HCT116 (cell line): Measurements from ENCODE around the gene SMARCAD1. TPM values are rescaled to one million over a fixed set of nuclear protein-coding genes. Genes with fewer than 3 reads are reported as not detected.

Experiments used
- ATAC-seq: fragments of 200-7000 bp; cut with Tn5 transposase; 2 replicates; pipeline ENCODE4 v1.9.1; 2020; ENCODE audit warnings: mild to moderate bottlenecking, moderate library complexity
- BruUV-seq: library from RNA; stranded (reverse); fragments of 400-500 nt; replicated peaks from 2 replicates; lab custom pipeline; 2021; lab: Mats Ljungman, UMichigan
- CTCF ChIA-PET: fragments of 300-600 bp; sonication (Branson Sonifier 250); formaldehyde crosslinking; loops from one replicate; lab custom pipeline; 2021; ENCODE audit warnings: antibody characterized with exemption; lab: Charles Lee
- POLR2A ChIA-PET: fragments of 300-600, 350-600 bp; sonication (Branson Sonifier 250); formaldehyde crosslinking; loops from one replicate; lab custom pipeline; 2021; ENCODE audit warnings: antibody characterized with exemption; lab: Charles Lee
- RAD21 ChIA-PET, 2 experiments: fragments of 300-600 bp; sonication (Branson Sonifier 250); formaldehyde crosslinking; loops; one replicate each; lab custom pipeline; 2023; ENCODE audit warnings: low total read pairs in 2 of 2; ENCODE audit not compliant: uncharacterized antibody in 2 of 2, unreplicated experiment in 2 of 2, low non-redundant PET in 1 of 2; lab: Charles Lee
- DNase-seq: peaks from one replicate; pipeline ENCODE4 v3.0.0-alpha.2; 2010; ENCODE audit warnings: low read depth, low spot score
- H2AFZ ChIP-seq: fragments of 200-600 bp; shearing (Covaris generic), sonication (generic); 2 replicates; pipeline ENCODE4 v1.6.1; 2017; ENCODE audit warnings: low read depth, mixed run types, mixed read lengths, antibody characterized with exemption, low read length; ENCODE audit not compliant: poor library complexity, severe bottlenecking
- H3K27ac ChIP-seq: 2 replicates; pipeline ENCODE4 v1.5.1; 2012; ENCODE audit warnings: low read depth, low read length
- H3K27me3 ChIP-seq: fragments of 200-600 bp; sonication (generic); 2 replicates; pipeline ENCODE4 v1.6.1; 2016; ENCODE audit warnings: mixed run types, low read length, mixed read lengths; ENCODE audit not compliant: insufficient read depth
- H3K36me3 ChIP-seq, 2 experiments: fragments of 200-500 bp in 1 of 2; fragments of 200-600 bp in 1 of 2; sonication (Bioruptor generic) in 1 of 2; sonication (generic) in 1 of 2; 2 replicates each; pipeline versions ENCODE4 v1.5.1 to v1.6.1; 2014 to 2016; ENCODE audit warnings: low read length in 2 of 2, inconsistent platforms in 1 of 2, mixed read lengths in 1 of 2, mixed run types in 1 of 2; ENCODE audit not compliant: insufficient read depth in 2 of 2, control insufficient read depth in 1 of 2
- H3K4me1 ChIP-seq, 2 experiments: fragments of 200-600 bp in 1 of 2; sonication (generic) in 1 of 2; 2 replicates each; pipeline versions ENCODE4 v1.5.1 to v1.6.1; 2012 to 2017; ENCODE audit warnings: low read length in 2 of 2, inconsistent platforms in 1 of 2, mild to moderate bottlenecking in 1 of 2, mixed read lengths in 1 of 2, mixed run types in 1 of 2, moderate library complexity in 1 of 2; ENCODE audit not compliant: insufficient read depth in 2 of 2, control insufficient read depth in 1 of 2
- H3K4me2 ChIP-seq: fragments of 200-600 bp; sonication (generic); 2 replicates; pipeline ENCODE4 v1.6.1; 2017; ENCODE audit warnings: mixed run types, low read length, mixed read lengths
- H3K4me3 ChIP-seq, 2 experiments: fragments of 200-600 bp in 1 of 2; sonication (generic) in 1 of 2; replicated peaks in 1 of 2; 2 replicates each; pipeline ENCODE4 v1.5.1; 2011 to 2016; ENCODE audit warnings: low read length in 2 of 2, control low read depth in 1 of 2, low read depth in 1 of 2, mild to moderate bottlenecking in 1 of 2, mixed read lengths in 1 of 2, mixed run types in 1 of 2
- H3K79me2 ChIP-seq: fragments of 200-600 bp; sonication (generic); 2 replicates; pipeline ENCODE4 v1.6.1; 2017; ENCODE audit warnings: mild to moderate bottlenecking, mixed run types, low read length, moderate library complexity, mixed read lengths; ENCODE audit not compliant: insufficient read depth
- H3K9ac ChIP-seq: fragments of 200-600 bp; sonication (generic); 2 replicates; pipeline ENCODE4 v1.6.1; 2016; ENCODE audit warnings: low read length, mixed read lengths
- H3K9me2 ChIP-seq: fragments of 200-600 bp; sonication (generic), shearing (Covaris generic); 2 replicates; pipeline ENCODE4 v1.6.1; 2017; ENCODE audit warnings: mixed run types, mild to moderate bottlenecking, moderate library complexity; ENCODE audit not compliant: insufficient read depth
- H3K9me3 ChIP-seq, 2 experiments: fragments of 200-500 bp in 1 of 2; fragments of 200-600 bp in 1 of 2; sonication (Bioruptor generic) in 1 of 2; sonication (generic) in 1 of 2; 2 replicates each; pipeline ENCODE4 v1.6.1; 2014 to 2017; ENCODE audit warnings: low read length in 2 of 2, mixed read lengths in 2 of 2, inconsistent platforms in 1 of 2, low read depth in 1 of 2, mild to moderate bottlenecking in 1 of 2, mixed run types in 1 of 2, moderate library complexity in 1 of 2; ENCODE audit not compliant: control insufficient read depth in 1 of 2, insufficient read depth in 1 of 2
- H4K20me1 ChIP-seq: fragments of 200-600 bp; sonication (generic), shearing (Covaris generic); 2 replicates; pipeline ENCODE4 v1.6.1; 2017; ENCODE audit warnings: mixed run types, mild to moderate bottlenecking, moderate library complexity; ENCODE audit not compliant: insufficient read depth
- CBX3 ChIP-seq: IDR thresholded peaks from 2 replicates; pipeline ENCODE4 v1.6.1; 2012; ENCODE audit warnings: low read depth
- EZH2phosphoT487 ChIP-seq: fragments of 200-600 bp; IDR thresholded peaks from 2 replicates; pipeline ENCODE4 v1.6.1; 2018; ENCODE audit warnings: antibody characterized with exemption, borderline replicate concordance
- RAD21 ChIP-seq: IDR thresholded peaks from 2 replicates; pipeline ENCODE4 v1.6.1; 2012; ENCODE audit warnings: low read depth, mild to moderate bottlenecking
- REST ChIP-seq: IDR thresholded peaks from 2 replicates; pipeline ENCODE4 v1.6.1; 2012; ENCODE audit warnings: low read depth
- SP1 ChIP-seq: IDR thresholded peaks from 2 replicates; pipeline ENCODE4 v1.6.1; 2012; ENCODE audit warnings: low read depth
- TCF7L2 ChIP-seq: IDR thresholded peaks from 2 replicates; pipeline ENCODE4 v1.7.0; 2011; ENCODE audit warnings: borderline replicate concordance, inconsistent platforms; ENCODE audit not compliant: insufficient read depth, insufficient read length; ENCODE audit errors: extremely low read depth
- ZBTB33 ChIP-seq: IDR thresholded peaks from 2 replicates; pipeline ENCODE4 v1.6.1; 2011; ENCODE audit warnings: mild to moderate bottlenecking, low read length, moderate library complexity; ENCODE audit not compliant: insufficient replicate concordance; ENCODE audit errors: extremely low read depth
- intact Hi-C: fragments of 100-400 bp; cut with micrococcal nuclease; formaldehyde crosslinking; loops from 2 replicates; pipeline ENCODE4 v1.10.0; 2022
- total RNA-seq: library from RNA; stranded (reverse); gene quantifications from one replicate; pipeline ENCODE4 v1.2.1, GENCODE V29; 2021; ENCODE audit not compliant: unreplicated experiment

Gene SMARCAD1
- total RNA-seq, 1 experiment from 2014 or later = 33.6 TPM

- Histone ChIP-seq H3K9me3 (no peaks in the 10 kb centered on the region), H3K79me2 (peaks cover 97% of the 10 kb centered on the region), H4K20me1 (0 out of 2 replicates have a peak, but pooled peaks cover 7% of the 10 kb centered on the region), H3K36me3 (peaks cover 21 to 35% of the 10 kb centered on the region in 2 experiments), H3K27me3 (no peaks in the 10 kb centered on the region), H3K9me2 (no peaks in the 10 kb centered on the region), H3K9ac (no peak overlapping the region), H3K4me2 (no peak overlapping the region), H2AFZ (no peak overlapping the region), H3K4me1 (no peaks in the 10 kb centered on the region), H3K4me3 (no peak overlapping the region), H3K27ac (no peak overlapping the region)
- TF ChIP-seq CBX3 (no peak), REST (no peak), EZH2phosphoT487 (no peak), RAD21 (no peak), ZBTB33 (no peak), TCF7L2 (no peak), SP1 (no peak)
- BruUV-seq = no TSS peak
- POLR2A ChIA-PET = no interaction called here
- no peak for DNase-seq
- RAD21 ChIA-PET = no interaction called here
- CTCF ChIA-PET = no interaction called here
- no peak for ATAC-seq
- intact Hi-C loops = no loop called here
These were observed 11.7 kb downstream of the SMARCAD1 start for GRCh38 chr4:94219402-94219801.
